ENCODE measurements around the gene FRMD6.

- TF ChIP-seq SUZ12 (IDR thresholded peaks at IDR 0.05; ENCODE audit: extremely low read depth, insufficient read depth, insufficient read length) (no peak), YY1 (IDR thresholded peaks at IDR 0.05; ENCODE audit: insufficient read depth, insufficient read length) (no peak)
Observed at GRCh38 chr14:51654533-51654845, 2.8 kb downstream of the FRMD6 start.
